CD4-positive, alpha-beta memory T cell (primary cell): Measurements from ENCODE around the gene BDH1. TPM values are rescaled to one million over a fixed set of nuclear protein-coding genes. Genes with fewer than 3 reads are reported as not detected.
A peak's percentile ranks its signal among the peaks of the same experiment; 100 is the strongest.

Experiments used
- CTCF ChIA-PET: fragments of 350-600 bp; sonication (Branson Sonifier 250); formaldehyde crosslinking; loops from one replicate; lab custom pipeline; 2021; ENCODE audit warnings: inconsistent platforms; ENCODE audit not compliant: partially characterized antibody; lab: Charles Lee
- POLR2A ChIA-PET: fragments of 350-600 bp; sonication (Branson Sonifier 250); formaldehyde crosslinking; loops from one replicate; lab custom pipeline; 2021; ENCODE audit not compliant: partially characterized antibody; lab: Charles Lee
- DNase-seq, 5 donors: peaks; one replicate each; pipeline versions ENCODE4 v3.0.0 to v3.0.0-alpha.2; 2020 to 2022; ENCODE audit warnings: mixed read lengths in 1 of 5
- H3K27ac ChIP-seq: one replicate; pipeline ENCODE4 v1.7.0; 2013; ENCODE audit warnings: low read depth, low read length
- H3K27me3 ChIP-seq: 2 replicates; pipeline ENCODE4 v1.7.0; 2013; ENCODE audit warnings: mild to moderate bottlenecking, low read length, moderate library complexity; ENCODE audit not compliant: insufficient read depth
- H3K36me3 ChIP-seq: 2 replicates; pipeline ENCODE4 v1.7.0; 2013; ENCODE audit warnings: mild to moderate bottlenecking, low read length, moderate library complexity; ENCODE audit not compliant: insufficient read depth
- H3K4me1 ChIP-seq: 2 replicates; pipeline ENCODE4 v1.7.0; 2013; ENCODE audit warnings: mild to moderate bottlenecking, low read length, moderate library complexity; ENCODE audit not compliant: insufficient read depth
- H3K4me3 ChIP-seq, 2 donors: one replicate each; pipeline ENCODE4 v1.7.0; 2013; ENCODE audit warnings: low read length in 2 of 2, mild to moderate bottlenecking in 1 of 2
- H3K9me3 ChIP-seq, 2 donors: one replicate each; pipeline ENCODE4 v1.7.0; 2013; ENCODE audit warnings: low read length in 2 of 2, control low read depth in 1 of 2; ENCODE audit not compliant: control insufficient read depth in 1 of 2
- H3K27ac Mint-ChIP-seq, 7 donors: one replicate each; pipeline ENCODE4 v1.8.0; 2020 to 2021; ENCODE audit warnings: mixed read lengths in 7 of 7, mild to moderate bottlenecking in 6 of 7, inconsistent platforms in 3 of 7, moderate library complexity in 3 of 7
- H3K27me3 Mint-ChIP-seq, 2 donors: one replicate each; pipeline ENCODE4 v1.8.0; 2020 to 2021; ENCODE audit warnings: mixed read lengths in 2 of 2
- H3K36me3 Mint-ChIP-seq, 2 donors: one replicate each; pipeline ENCODE4 v1.8.0; 2020 to 2021; ENCODE audit warnings: mixed read lengths in 2 of 2, inconsistent platforms in 1 of 2, mild to moderate bottlenecking in 1 of 2
- H3K4me1 Mint-ChIP-seq, 4 donors: one replicate each; pipeline ENCODE4 v1.8.0; 2020 to 2021; ENCODE audit warnings: mixed read lengths in 4 of 4, mild to moderate bottlenecking in 1 of 4
- H3K4me3 Mint-ChIP-seq, 8 donors: one replicate each; pipeline ENCODE4 v1.8.0; 2020 to 2021; ENCODE audit warnings: mixed read lengths in 8 of 8, mild to moderate bottlenecking in 7 of 8, moderate library complexity in 6 of 8, inconsistent platforms in 3 of 8
- H3K9me3 Mint-ChIP-seq, 8 donors: one replicate each; pipeline ENCODE4 v1.8.0; 2020 to 2021; ENCODE audit warnings: mixed read lengths in 8 of 8, mild to moderate bottlenecking in 5 of 8, inconsistent platforms in 3 of 8, moderate library complexity in 1 of 8
- intact Hi-C: fragments of 100-400 bp; cut with micrococcal nuclease; formaldehyde crosslinking; loops from one replicate; pipeline ENCODE4 v1.15.1; 2023
- polyA plus RNA-seq, 2 donors: library from polyadenylated mRNA; unstranded; fragments of 300-500 nt; fragmentation: Illumina TruSeq; gene quantifications; one replicate each; pipeline ENCODE4 v1.2.3, GENCODE V29; 2021
- total RNA-seq, 2 experiments: library from RNA; stranded (reverse); gene quantifications; one replicate each; pipeline ENCODE4 v1.2.3, GENCODE V29; 2021

The BDH1 gene
- total and polyA plus RNA-seq, 4 experiments from 2014 or later = 22.3 to 61.1 (median 43.1) TPM

- Histone ChIP-seq H3K36me3 (no peaks in the 10 kb centered on the region), H3K27me3 (no peaks in the 10 kb centered on the region), H3K4me1 (no peaks in the 10 kb centered on the region), H3K9me3 (no peaks in the 10 kb centered on the region), H3K27ac (no peak overlapping the region), H3K4me3 (no peak overlapping the region)
- Mint-ChIP-seq H3K27ac (peak overlapping the region in 1 of 7 donors; percentile 13), H3K27me3 (peaks cover 28 to 30% of the 10 kb centered on the region in 2 donors), H3K9me3 (peaks cover 0 to 2% (median 0%) of the 10 kb centered on the region in 8 donors), H3K4me1 (no peaks in the 10 kb centered on the region), H3K4me3 (no peak overlapping the region), H3K36me3 (no peaks in the 10 kb centered on the region)
- no peak for DNase-seq
- ChIA-PET CTCF (no interaction called here), POLR2A (no interaction called here)
- intact Hi-C loops = no loop called here
These were observed 90.4 kb downstream of the BDH1 start for GRCh38 chr3:197465197-197465995.

- no peaks in the 10 kb centered on the region for H3K4me1 ChIP-seq
- H3K9me3 Mint-ChIP-seq = peaks cover 0 to 2% (median 0%) of the 10 kb centered on the region in 8 donors
- ChIA-PET CTCF (no interaction called here), POLR2A (no interaction called here)
- H3K36me3 Mint-ChIP-seq = no peaks in the 10 kb centered on the region
- H3K27me3 Mint-ChIP-seq = peaks cover 25 to 27% of the 10 kb centered on the region in 2 donors
- no peak overlapping the region for H3K4me3 Mint-ChIP-seq
- H3K36me3 ChIP-seq = no peaks in the 10 kb centered on the region
- H3K9me3 ChIP-seq = no peaks in the 10 kb centered on the region
- H3K27ac Mint-ChIP-seq = no peak overlapping the region
- intact Hi-C loops = no loop called here
- H3K4me1 Mint-ChIP-seq = no peaks in the 10 kb centered on the region
- no peaks in the 10 kb centered on the region for H3K27me3 ChIP-seq
- no peak overlapping the region for H3K27ac ChIP-seq
- DNase-seq = no peak
- no peak overlapping the region for H3K4me3 ChIP-seq
These were observed 91.0 kb downstream of the BDH1 start for GRCh38 chr3:197464794-197465193.

- Histone ChIP-seq H3K9me3 (no peaks in the 10 kb centered on the region), H3K4me1 (no peaks in the 10 kb centered on the region), H3K4me3 (no peak overlapping the region), H3K27ac (no peak overlapping the region), H3K27me3 (no peaks in the 10 kb centered on the region), H3K36me3 (no peaks in the 10 kb centered on the region)
- CTCF ChIA-PET = interaction anchor here (2.1 kb wide), 1 partner anchor 8 kb away, joined by 4 read pairs; no protein-coding TSS in a partner anchor
- Mint-ChIP-seq H3K36me3 (no peaks in the 10 kb centered on the region), H3K4me1 (peaks cover 0 to 2% (median under 1%) of the 10 kb centered on the region in 4 donors), H3K27ac (no peak overlapping the region), H3K9me3 (peaks cover 0 to 2% (median 0%) of the 10 kb centered on the region in 8 donors), H3K27me3 (peaks cover 19 to 20% of the 10 kb centered on the region in 2 donors), H3K4me3 (no peak overlapping the region)
- no peak for DNase-seq
- intact Hi-C loops = no loop called here
- POLR2A ChIA-PET = interaction anchor here (1.2 kb wide), 1 partner anchor 10 kb away, joined by 3 read pairs; no protein-coding TSS in a partner anchor
These were observed 92.5 kb downstream of the BDH1 start for GRCh38 chr3:197463279-197463678.

DNA sequence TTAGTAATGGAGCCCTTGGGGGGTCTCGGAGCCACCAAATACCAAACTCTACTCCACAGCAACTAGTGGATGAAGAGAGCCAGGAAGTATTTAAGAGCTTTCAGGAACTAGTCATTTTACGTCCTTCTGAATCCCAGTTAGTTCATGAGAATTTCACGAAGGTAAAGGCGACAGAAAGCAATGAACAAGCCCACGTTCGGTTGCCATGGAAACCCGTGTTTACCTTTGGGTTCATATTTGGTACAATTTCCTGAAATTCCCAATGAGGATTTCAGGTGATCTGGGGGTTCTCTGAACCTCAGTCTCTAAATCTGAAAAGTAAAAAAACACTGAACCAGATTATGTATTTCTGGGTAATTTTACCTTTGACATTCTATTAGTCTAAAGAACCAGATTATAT is 93.0 kb downstream of the BDH1 start:
- no peaks in the 10 kb centered on the region for H3K4me1 ChIP-seq
- H3K9me3 ChIP-seq = no peaks in the 10 kb centered on the region
- no peak overlapping the region for H3K4me3 Mint-ChIP-seq
- POLR2A ChIA-PET = interaction anchor here (1.2 kb wide), 1 partner anchor 9 kb away, joined by 3 read pairs; no protein-coding TSS in a partner anchor
- peaks cover 16% of the 10 kb centered on the region in 2 donors for H3K27me3 Mint-ChIP-seq
- intact Hi-C loops = no loop called here
- DNase-seq = no peak
- CTCF ChIA-PET = interaction anchor here (2.1 kb wide), 1 partner anchor 9 kb away, joined by 4 read pairs; no protein-coding TSS in a partner anchor
- no peak overlapping the region for H3K27ac ChIP-seq
- no peak overlapping the region for H3K27ac Mint-ChIP-seq
- H3K36me3 ChIP-seq = no peaks in the 10 kb centered on the region
- H3K4me3 ChIP-seq = no peak overlapping the region
- no peaks in the 10 kb centered on the region for H3K27me3 ChIP-seq
- peaks cover 0 to 5% (median under 1%) of the 10 kb centered on the region in 4 donors for H3K4me1 Mint-ChIP-seq
- H3K36me3 Mint-ChIP-seq = no peaks in the 10 kb centered on the region
- H3K9me3 Mint-ChIP-seq = peaks cover 0 to 2% (median 0%) of the 10 kb centered on the region in 8 donors

DNA sequence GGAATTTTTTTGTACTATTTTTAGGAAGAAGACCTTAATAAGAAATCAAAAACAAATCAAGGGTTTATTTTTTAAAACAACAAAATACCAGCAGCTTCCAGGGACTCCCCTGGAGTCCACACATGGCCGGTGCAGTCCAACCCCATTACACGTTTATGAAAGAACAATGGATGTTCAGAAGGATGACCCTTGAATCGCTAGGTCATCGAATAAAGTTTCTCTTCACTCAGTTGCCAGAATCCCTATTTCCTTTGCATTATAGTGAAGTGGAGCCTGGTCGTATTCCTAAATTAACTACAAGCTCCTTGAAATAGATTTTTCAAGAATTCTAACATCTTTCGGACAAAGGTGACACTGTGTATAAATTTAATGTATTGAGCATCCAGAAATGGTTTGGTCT is 95.1 kb downstream of the BDH1 start:
- peaks cover 15% of the 10 kb centered on the region for H3K4me1 ChIP-seq
- peak overlapping the region in 1 of 7 donors; percentile 30 for H3K27ac Mint-ChIP-seq
- no peak overlapping the region for H3K4me3 ChIP-seq
- no peaks in the 10 kb centered on the region for H3K36me3 ChIP-seq
- no peak overlapping the region for H3K27ac ChIP-seq
- peaks cover 8 to 9% of the 10 kb centered on the region in 2 donors for H3K27me3 Mint-ChIP-seq
- H3K9me3 ChIP-seq = no peaks in the 10 kb centered on the region
- peaks cover 8 to 17% (median 11%) of the 10 kb centered on the region in 4 donors for H3K4me1 Mint-ChIP-seq
- intact Hi-C loops = no loop called here
- DNase-seq = no peak
- ChIA-PET CTCF (no interaction called here), POLR2A (no interaction called here)
- H3K27me3 ChIP-seq = no peaks in the 10 kb centered on the region
- no peak overlapping the region for H3K4me3 Mint-ChIP-seq
- peaks cover 0 to 4% (median 0%) of the 10 kb centered on the region in 8 donors for H3K9me3 Mint-ChIP-seq
- H3K36me3 Mint-ChIP-seq = peaks cover 0 to 3% of the 10 kb centered on the region in 2 donors

GRCh38 chr3:197460002-197460401 is 95.8 kb downstream of the BDH1 start:
- POLR2A ChIA-PET = no interaction called here
- H3K9me3 ChIP-seq = no peaks in the 10 kb centered on the region
- H3K27ac ChIP-seq = no peak overlapping the region
- Mint-ChIP-seq H3K4me1 (peaks cover 9 to 22% (median 14%) of the 10 kb centered on the region in 4 donors), H3K27ac (peak overlapping the region in 2 of 7 donors; percentile 30 to 53), H3K4me3 (peak overlapping the region in 1 of 8 donors; percentile 39), H3K9me3 (peaks cover 0 to 4% (median 0%) of the 10 kb centered on the region in 8 donors), H3K27me3 (peaks cover 5 to 6% of the 10 kb centered on the region in 2 donors), H3K36me3 (peaks cover 0 to 3% of the 10 kb centered on the region in 2 donors)
- intact Hi-C loops = no loop called here
- CTCF ChIA-PET = no interaction called here
- H3K36me3 ChIP-seq = no peaks in the 10 kb centered on the region
- H3K4me1 ChIP-seq = peaks cover 16% of the 10 kb centered on the region
- no peak for DNase-seq
- no peaks in the 10 kb centered on the region for H3K27me3 ChIP-seq
- no peak overlapping the region for H3K4me3 ChIP-seq
